Medulla oblongata (tissue), 1 donor: Measurements from ENCODE around the gene WASL.

ENCODE experiments used
- DNase-seq: peaks from one replicate; pipeline ENCODE4 v3.0.0-alpha.2; 2015; ENCODE audit errors: extremely low spot score

Gene WASL

GRCh38 chr7:123632808-123633207, 116.0 kb downstream of the WASL start:
- DNase-seq, result no peak
